ENCODE data around the gene GAST.
A peak's percentile ranks its signal among the peaks of the same experiment; 100 is the strongest.
"Not testable (repeated sequence)": the region's sequence is repeated elsewhere in the genome, so short reads cannot be mapped to it uniquely, and the experiment has no call there.

GAST gene

DNA sequence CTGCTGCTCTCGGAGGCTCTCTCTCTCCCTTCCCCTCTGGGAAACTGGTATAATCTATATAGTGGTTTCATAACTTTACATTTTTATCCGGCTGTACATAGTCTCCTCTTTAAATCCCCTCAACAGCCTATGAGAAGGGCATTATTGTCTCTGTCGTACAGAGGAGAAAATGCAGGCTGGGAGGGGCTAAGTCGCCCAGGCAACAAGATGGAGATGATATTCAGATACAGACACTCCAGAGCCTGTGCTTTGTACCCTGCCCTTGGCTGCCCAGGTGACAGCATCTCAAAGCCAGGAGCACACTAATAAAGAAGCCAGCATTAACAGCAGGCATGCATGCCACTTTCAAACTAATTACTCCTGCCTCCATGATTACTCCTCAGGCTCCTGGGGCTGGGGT lies 28.1 kb upstream of the GAST start:
- no peak for DNase-seq

DNA sequence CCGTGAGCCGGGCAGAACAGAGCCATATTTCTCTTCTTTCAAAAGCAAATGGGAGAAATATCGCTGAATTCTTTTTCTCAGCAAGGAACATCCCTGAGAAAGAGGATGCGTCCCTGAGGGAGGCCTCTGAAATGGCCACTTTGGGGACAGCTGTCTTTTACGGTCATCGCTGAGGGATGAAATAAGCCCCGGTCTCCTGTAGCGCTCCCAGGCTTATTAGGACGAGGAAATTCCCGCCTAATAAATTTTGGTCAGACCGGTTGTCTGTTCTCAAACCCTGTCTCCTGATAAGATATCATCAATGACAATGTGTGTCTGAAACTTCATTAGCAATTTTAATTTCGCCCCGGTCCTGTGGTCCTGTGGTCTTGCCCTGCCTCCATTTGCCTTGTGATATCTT lies 26.4 kb upstream of the GAST start:
- not testable (repeated sequence) for DNase-seq

DNA sequence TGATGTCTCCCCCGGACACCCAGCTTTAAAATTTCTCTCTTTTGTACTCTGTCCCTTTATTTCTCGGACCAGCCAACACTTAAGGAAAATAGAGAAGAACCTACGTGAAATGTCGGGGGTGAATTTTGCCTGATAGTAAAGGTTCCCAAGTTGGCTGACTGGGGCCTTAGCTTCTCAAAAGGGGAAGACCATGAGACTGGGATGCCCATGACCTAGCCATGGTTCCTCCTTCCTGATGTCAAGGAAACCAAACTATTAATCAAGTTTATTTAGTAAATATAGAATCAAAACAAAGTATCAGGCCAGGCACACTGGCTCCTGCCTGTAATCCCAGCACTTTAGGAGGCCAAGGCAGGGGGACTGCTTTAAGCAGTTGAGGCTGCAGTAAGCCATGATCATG lies 25.9 kb upstream of the GAST start:
- DNase-seq: no peak

DNA sequence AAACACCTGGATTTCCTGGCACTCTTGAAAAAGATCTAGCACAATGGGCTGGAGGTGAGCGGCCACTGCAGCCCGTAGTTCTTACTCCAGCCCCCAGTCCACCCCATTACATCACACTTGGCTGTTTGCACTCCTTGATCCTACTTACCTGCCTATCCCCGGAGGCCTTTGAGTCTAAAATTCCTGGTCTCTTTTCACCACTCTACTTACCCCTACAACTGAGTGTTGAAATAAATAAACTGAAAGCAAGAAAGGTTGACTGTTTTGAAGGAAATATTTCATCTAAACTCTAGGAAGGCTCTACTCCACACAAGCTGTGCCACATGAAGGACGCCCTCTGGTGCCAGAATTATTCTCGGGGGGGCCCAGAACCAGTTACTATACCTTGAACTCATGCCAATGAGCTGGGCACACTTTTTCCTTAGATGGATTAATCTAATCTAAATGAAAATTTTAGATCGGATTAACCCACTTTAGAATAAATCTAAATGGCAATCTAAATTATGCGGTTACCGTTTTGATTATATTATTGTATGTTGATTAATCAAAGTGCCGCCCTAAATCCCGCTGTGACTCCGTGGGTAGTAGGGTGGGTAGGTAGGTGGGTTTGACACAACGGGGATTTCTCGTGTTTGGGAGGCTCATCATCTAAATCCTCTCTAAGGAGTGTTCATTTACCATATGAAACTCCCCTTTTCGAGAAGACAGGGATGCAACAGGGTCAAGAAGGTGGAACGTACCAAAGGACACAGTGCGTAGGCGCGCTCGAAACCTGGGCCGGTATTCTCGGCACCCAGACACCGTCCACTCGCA lies 24.1 kb upstream of the GAST start:
- DNase-seq: peak; percentile 67

DNA sequence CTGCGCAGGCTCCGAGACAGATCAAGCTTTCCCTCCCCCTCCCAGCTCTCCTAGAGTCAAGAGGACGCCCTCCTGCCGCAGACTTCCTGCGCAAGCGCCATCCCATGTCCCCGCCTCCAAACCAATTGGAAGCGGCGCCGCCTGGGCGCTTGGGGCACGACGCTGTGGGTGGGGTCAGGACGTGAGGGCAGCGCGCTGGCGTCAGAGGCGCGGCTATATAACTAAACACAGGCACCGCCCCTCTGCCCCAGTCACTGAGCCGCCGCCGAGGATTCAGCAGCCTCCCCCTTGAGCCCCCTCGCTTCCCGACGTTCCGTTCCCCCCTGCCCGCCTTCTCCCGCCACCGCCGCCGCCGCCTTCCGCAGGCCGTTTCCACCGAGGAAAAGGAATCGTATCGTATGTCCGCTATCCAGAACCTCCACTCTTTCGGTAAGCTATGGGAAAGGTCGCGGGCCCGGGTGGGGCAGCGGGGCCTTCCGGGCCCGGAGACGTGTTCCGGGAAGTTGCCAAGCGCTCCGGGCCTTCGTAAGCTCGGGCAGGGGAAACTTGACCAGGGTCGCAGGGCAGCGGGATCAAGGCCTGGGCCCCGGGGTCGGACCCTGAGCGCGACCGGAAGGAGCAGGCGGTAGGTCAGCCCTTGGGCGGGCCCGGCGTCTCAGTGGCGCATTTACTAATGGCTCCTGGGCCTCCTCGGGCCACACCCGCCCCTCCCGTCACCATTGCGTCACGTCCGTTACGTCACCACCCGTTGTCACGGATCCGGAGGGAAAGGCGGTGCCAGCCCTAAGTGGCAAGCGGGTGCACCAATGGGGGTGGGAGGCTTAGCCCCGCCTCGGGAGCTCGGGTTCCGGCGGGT lies 23.3 kb upstream of the GAST start, which contains the start of gene EIF1:
TSS of gene EIF1 (plus strand) at position 245 of the 856 bp plus-strand sequence. CDS start at position 399, 154 bp downstream.
- DNase-seq: peak; percentile 100

DNA sequence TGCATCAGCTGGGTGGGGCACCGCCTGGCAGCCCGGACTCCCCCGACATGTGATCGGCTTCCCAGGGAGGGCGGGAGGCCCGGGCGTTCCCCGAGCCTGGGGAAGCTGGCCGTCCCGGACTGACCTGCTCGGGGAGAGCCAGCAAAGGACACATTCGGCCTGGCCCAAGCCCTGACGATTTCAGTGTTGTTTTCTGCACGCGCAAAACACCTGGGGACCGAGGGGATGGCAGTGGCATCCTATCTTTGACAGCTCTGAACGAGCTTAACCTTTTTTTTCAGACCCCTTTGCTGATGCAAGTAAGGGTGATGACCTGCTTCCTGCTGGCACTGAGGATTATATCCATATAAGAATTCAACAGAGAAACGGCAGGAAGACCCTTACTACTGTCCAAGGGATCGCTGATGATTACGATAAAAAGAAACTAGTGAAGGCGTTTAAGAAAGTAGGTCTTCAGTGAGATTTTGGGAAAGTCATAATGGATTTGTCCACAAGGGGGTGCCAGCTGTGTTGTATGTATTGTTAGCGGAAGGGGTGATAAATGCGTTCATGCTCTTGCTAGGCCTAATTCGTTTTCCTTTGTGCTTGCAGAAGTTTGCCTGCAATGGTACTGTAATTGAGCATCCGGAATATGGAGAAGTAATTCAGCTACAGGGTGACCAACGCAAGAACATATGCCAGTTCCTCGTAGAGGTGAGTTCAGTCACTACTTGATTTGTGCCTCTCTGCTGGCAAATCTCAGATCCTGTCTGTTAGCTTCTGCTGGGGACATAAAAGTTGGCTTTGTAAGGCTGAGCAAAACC lies 22.4 kb upstream of the GAST start:
- DNase-seq: peak; percentile 51

DNA sequence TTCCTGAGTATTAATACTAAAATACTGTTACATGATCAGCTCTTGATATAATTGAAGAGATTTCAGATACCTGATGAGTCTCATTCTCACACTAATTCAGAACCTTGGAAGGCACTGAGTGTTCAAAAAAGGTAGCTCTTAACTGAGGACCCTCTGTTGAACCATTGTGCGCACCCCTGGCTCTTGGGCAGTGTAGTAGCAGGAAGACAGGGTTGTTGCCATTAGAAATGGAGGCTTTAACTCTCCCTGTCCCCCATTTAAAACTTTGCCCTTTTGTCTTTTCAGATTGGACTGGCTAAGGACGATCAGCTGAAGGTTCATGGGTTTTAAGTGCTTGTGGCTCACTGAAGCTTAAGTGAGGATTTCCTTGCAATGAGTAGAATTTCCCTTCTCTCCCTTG lies 21.6 kb upstream of the GAST start:
- no peak for DNase-seq

DNA sequence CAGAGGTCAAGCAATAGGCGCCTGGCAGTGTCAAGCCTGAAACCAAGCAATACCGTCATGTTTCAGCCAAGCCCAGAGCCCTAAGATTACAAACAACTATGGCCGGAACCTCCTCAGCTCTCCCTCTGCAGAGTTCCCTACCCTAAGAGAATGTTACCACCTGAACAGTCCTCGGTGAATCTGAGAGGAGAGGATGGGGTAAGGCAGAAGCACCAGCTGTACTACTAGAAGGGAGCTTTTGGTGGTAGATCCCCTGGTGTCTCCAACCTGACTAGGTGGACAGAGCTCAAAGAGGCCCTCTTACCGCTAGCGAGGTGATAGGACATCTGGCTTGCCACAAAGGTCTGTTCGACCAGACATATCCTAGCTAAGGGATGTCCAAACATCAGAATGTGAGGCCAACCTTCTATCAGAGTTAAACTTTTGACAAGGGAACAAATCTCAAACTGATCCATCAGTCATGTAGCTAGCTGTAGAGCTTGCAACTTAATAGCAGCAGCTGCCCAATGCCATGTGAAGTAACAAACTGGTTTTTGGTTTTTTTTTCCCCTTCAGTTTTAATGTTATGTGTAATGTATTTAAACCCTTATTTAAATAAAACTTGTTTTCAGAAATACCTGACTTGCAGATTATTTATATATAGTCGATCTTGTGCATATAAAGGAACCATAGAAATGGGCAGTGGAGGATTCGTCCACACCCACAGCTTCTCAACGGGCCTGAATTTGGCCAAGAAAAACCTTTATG lies 20.9 kb upstream of the GAST start:
- DNase-seq: no peak

DNA sequence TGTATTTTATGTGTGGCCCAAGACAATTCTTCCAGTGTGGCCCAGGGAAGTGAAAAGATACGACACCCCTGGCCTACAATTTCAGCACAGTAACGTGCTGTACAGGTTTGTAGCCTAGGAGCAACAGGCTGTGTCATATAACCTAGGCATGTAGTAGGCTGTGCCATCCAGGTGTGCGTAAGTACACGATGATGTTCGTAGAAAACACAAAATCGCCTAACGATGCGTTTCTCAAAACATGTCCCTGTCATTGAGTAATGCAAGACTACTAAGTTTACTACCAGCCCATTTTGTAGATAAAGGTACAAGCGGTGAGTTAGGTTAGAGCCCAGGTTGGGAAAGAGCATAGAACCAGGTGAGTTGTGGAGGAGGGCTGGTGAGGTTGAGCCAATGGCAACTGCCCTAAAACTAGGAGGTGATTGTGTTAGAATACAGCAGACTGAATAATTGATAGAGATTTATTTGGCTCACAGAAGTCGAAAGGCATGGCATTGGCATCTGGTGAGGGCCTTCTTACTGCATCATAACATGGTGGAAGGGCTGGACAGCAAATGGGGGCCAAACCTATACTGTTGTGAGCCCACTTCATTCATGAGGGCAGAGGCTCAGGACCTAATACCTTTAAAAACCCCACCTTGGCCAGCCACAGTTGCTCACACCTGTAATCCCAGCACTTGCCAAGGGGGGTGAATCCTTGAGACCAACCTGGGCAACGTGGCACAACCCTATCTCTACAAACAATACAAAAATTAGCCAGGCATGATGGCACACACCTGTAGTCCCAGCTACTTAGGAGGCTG lies 19.2 kb upstream of the GAST start:
- no peak for DNase-seq

DNA sequence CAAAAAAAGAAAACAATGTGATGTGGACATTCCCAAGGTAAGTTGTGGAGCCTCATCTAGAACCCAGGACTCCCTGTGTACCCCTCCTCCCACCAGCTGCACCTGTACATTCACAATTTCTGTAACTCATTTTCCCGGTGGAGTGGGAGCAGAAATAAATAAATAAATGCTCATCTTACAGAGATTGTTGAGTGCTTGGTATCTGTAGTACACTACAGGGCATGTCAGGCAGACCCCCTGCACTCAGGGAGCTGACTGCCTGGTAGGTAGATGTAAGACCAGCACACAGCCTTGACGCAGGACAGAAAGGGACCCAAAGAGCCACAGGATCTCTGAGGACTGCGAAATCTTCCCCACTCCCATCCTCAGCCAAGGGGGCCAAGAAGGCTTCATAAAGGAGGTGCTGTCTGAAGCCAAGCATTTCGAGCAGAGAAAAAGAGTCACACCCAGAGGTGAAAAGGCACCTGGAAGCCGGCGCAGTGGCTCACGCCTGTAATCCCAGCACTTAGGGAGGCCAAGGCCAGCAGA lies 16.9 kb upstream of the GAST start:
- DNase-seq: no peak

DNA sequence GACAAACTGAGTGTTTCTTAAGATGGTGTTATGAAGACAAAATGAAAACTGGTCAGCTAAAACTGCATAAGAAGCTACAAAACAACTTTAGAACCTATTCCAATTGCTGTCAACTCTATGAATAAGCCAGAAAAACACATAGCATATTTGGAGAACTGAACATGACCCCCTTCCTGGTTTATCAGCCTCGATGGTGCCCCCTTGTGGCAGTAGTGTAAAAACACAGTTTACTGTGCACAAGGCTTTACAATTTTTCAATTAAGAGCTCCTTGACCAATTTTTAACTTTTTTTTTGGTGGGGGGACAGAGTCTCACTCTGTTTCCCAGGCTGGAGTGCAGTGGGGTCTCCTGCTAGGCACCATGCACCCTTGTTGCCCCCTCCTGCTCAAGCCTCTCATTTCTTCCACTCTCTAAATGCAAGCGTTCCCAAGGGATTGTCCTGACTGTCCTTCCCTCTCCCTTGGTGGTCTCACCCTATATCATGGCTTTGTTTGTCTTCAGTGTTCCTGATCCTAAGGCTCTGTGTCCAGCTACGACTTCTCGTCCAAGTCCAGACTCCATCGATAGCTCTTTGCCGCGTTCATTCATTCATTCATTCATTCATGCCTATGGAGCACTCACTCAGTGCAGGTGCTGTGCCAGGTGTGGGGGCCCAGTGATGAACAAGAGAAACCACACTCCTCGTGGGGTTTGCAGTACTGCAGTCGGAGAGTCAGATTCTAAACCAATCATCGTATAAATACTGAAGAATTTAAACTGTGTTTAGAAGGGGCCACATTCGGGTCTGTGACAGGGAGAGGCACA lies 16.0 kb upstream of the GAST start:
- DNase-seq: peak; percentile 74

DNA sequence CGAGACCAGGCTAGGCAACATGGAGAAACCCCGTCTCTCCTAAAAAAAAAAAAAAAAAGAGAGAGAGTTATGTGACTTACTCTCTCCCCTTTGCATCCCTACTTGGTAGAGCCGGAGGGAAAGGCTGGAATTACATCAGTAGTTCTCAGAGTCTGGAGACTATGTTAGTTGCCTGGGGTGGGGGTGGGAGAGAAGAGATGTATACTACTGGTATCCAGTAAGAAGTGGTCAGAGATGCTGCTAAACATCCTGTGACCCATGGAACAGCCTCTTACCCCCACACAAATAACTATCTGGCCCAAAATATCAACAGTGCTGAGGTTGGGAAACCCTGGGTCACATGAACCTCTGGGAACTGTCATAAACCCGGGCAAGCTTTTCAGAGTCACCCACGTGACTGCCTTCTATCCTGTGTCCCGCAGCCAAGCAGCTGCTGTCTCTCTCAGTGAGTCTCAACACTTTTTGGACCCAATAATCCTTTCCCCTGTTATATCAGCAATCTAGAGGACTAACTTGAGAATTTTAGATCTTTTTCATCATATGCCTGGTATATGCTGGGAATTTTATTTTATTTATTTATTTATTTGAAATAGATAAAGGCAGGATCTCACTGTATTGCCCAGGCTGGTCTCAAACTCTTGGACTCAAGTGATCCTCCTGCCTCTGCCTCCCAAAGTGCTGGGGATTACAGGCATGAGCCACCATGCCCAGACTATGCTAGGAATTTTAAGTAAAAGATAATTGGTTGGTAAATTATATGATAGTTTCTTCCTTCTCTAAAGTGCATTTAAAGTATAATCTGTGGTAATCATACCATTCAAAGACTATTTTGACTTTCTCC lies 14.8 kb upstream of the GAST start:
- DNase-seq: no peak

DNA sequence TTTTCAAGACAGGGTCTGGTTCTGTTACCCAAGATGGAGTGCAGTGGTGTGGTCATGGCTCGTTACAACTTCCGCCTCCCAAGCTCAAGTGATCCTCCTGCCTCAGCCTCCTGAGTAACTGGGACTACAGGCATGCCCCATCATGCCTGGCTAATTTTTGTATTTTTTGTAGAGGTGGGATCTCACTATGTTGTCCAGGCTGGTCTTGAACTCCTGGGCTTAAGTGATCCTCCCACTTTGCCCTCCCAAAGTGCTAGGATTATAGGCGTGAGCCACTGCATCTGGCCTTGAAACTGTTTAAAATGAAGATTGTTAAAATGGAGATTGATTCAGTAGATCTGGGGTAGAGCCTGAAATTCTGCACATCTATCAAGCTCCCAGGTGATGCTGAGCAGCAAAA lies 11.3 kb upstream of the GAST start:
- not testable (repeated sequence) for DNase-seq

DNA sequence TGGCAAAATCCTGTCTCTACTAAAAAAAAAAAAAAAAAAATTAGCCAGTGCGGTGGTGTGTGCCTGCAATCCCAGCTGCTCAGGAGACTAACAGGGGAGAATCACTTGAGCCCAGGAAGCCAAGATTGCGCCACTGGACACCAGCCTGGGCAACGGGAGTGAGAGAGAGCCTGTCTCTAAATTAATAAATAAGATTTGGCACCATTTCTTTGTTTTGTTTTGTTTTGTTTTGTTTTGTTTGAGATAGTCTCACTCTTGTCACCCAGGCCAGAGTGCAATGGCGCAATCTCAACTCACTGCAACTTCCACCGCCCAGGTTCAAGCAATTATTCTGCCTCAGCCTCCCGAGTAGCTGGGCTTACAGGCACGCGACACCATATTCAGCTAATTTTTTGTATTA lies 9.4 kb upstream of the GAST start:
- DNase-seq: no peak

DNA sequence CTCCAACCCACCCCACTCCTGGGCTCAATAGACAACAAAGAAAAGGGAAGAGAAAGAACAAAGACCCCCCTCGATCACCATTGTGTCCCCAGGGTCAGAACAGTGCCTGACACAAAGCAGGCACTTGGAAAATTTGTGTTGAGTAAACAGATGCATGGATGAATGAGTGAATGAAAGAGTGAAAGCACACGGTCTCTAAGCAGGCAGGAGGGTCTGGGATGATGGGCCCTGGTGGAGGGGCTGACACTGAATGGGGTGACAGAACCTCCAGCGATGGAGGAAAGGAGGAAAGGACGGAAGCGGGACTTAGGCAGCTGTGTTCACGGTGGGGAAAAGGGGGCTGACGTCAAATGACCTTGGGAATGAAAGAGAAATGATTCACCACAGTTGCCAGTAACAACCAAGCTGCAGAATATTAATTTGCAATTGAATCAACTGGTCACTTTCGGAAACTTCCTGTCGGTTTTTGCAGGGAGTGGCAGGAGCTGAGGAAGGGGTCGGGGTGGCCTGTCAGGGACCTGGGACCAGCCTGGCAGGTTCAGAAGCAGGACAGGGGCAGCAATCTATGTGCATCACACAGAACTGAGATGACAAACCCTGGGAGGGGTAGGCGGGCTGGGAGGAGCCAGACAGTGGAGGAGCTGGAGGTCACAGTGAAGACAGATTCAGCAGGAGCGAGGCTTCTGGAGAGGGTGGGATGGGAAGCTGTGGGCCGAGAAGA lies 6.7 kb upstream of the GAST start:
- DNase-seq: no peak

DNA sequence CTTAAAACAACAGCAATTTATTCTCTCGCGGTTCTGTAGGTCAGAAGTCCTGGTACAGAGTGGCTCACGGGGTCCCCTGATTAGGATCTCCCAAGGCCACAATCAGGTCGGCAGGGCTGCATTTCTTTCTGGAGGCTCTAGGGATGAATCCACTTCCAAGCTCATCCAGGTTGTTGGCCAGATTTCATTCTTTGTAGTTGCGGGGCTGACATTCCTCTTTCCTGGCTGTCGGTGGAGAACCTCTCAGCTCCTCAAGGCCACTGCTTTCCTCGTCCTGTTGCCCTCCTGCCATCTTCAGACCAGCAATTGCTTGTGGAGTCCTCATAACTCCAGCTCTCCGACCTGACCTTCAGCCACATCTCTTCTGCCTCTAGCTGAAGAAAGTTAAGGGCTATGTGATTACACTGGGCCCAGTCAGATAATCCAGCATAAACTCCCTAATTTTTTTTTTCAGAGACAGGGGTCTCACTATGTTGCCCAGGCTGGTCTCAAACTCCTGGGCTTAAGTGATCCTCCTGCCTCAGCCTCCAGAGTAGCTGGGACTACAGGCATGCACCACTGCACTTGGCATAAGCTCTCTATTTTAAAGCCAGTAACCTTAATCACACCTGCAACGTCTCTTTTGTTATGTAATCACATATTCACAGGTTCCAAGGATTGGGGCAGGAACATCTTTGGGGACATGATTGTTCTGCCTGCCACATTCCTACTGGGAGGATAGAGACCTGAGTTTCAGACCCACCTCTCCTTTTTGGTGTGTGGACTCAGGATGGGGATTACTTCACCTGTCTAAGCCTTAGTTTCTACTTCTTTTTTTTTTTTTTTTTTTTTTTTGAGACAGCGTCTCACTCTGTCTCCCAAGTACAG lies 4.1 kb upstream of the GAST start:
- DNase-seq: no peak

DNA sequence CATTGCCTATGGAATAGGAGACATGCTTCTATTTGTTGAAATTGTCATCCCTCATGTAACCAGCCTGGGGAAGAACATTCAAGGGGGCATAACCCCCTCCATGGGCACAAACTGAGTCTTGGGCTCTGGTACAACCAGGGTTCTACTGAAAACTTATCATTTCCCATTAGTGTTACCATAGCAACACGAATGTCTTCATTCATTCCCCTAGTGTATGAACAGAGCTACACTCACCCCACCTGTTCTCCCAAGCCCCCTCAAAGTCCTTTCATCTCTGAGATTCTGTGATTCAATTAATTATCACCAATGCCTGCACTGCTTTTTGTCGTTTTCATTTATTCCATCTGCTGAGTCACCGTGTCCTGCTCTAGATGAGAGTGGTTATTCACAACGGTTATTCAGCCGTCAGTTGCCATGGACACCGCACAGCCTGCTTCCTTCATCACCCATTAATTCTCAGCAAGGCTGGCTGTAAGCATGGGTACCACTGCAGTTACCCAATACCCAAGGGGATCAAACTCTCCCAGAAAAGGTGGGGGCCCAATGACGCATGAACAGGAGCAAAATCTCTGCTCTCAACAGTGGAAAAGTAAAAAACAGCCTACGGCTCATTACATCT lies 1.6 kb upstream of the GAST start:
- DNase-seq: no peak
